HG03039 (cell line): ENCODE measurements around the gene PLK5.
"Not testable (repeated sequence)": the region's sequence is repeated elsewhere in the genome, so short reads cannot be mapped to it uniquely, and the experiment has no call there.

Experiments
- ATAC-seq: cut with Tn5 transposase; IDR thresholded peaks from one replicate; pipeline ENCODE4 v1.9.1; 2021; ENCODE audit warnings: mild to moderate bottlenecking, moderate library complexity; ENCODE audit not compliant: unreplicated experiment

Gene PLK5

DNA sequence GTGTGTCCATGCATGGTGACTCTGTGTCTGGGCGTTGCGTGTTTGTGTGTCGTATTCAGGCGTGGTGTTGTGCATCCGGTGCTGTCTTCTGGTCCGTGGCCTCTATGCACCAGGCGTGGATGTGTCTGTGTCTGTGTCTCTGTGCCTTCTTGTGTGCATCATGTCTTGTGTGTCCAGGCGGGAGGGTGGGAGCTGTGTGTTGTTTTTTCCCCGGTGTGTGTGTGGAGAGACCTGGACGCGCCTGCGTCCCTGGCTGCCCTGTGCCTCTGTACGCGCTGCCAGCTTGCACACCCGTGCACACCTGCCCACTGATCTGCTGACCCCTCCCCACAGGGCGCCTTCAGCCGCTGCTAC lies 1.1 kb downstream of the PLK5 start:
- no peak for ATAC-seq

DNA sequence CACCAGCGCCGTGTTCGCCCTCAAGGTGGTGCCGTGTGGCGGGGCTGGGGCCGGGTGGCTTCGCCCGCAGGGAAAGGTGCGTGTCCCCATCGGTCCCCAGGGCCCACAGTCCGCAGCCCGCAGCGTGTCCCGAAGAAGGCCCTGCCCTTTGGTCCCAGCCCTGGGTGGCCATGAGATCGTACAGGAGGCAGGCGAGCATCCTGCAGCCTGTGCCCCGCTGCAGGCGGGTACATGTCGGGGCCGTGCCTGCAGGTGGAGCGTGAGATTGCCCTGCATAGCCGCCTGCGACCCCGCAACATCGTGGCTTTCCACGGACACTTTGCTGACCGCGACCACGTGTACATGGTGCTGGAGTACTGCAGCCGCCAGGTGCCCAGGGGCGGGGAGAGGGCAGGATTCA lies 1.5 kb downstream of the PLK5 start:
- ATAC-seq, result no peak

DNA sequence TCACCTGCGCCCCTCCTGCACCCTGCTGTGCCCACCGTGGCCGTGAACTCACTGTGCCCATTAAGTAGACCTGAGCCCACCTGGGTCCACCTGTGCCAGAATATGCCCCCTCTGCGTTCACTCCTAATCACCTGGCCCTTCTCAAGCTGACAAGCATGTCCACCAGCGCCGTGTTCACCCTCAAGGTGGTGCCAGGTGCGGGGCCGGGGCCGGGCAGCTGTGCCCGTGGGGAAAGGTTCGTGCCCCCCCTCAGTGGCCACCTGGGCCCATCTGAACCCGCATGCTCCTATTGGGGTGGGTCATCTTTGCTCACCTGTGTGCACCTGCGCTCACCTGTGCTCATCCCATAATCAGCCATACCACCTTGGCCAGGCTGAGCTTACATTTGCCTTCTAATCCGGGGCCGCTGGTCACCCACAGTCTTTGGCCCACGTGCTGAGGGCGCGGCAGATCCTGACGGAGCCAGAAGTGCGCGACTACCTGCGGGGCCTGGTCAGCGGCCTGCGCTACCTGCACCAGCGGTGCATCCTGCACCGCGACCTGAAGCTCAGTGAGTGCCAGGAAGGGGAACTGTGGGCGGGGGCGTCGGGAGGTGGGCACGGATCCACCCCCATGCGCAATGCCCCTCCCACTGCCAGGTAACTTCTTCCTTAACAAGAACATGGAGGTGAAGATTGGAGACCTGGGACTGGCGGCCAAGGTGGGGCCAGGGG lies 2.3 kb downstream of the PLK5 start:
- ATAC-seq, result no peak

DNA sequence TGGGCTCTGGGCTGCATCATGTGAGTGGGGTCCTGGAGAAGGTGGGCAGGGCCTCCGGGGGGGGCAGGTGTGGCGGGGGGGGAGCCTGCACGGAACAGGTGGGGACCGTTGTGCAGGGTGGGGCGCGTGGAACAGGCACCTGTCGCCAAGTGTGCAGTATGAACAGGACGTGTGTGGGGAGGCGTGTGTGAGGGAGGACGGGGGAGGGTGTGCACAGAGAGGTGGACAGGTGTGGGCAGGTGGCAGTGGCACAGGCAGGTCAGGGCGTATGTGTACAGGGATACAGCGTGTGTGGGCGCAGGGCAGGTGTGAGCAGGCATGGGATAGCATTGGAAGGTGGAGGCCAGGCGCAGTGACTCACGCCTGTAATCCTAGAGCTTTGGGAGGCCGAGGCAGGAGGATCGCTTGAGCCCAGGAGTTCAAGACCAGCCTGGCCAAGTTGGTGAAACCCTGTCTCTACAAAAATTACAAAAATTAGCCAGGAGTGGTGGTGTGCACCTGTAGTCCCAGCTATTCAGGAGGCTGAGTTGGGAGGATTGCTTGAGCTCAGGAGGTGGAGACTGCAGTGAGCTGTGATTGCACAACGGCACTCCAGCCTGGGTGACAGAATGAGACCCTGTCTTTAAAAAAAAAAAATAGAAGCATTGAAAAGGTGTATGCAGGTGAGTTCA lies 3.2 kb downstream of the PLK5 start:
- ATAC-seq, result no peak

DNA sequence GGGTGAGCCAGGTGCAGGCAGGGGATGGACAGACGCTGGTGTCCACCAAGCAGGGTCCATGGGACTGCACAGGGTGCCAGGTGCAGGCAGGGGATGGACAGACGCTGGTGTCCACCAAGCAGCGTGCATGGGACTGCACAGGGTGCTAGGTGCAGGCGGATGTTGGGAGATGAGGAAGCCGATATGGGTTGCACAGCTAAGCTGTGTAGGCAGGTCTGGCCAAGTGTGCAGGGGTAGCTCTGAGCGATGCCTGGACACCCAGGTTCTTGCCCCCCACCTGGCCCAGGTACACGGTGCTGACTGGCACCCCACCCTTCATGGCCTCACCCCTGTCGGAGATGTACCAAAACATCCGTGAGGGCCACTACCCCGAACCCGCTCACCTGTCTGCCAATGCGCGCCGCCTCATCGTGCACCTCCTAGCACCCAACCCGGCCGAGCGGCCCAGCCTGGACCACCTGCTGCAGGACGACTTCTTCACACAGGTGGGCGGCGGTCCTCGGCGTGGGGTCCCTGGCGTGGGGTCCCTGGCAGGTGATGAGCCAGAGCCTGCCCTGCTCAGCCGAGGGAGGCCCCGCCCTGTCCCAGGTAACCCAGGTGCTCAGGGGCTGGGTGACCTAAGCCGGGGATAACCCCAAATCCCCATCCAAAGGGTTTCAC lies 3.9 kb downstream of the PLK5 start:
- ATAC-seq, result no peak

DNA sequence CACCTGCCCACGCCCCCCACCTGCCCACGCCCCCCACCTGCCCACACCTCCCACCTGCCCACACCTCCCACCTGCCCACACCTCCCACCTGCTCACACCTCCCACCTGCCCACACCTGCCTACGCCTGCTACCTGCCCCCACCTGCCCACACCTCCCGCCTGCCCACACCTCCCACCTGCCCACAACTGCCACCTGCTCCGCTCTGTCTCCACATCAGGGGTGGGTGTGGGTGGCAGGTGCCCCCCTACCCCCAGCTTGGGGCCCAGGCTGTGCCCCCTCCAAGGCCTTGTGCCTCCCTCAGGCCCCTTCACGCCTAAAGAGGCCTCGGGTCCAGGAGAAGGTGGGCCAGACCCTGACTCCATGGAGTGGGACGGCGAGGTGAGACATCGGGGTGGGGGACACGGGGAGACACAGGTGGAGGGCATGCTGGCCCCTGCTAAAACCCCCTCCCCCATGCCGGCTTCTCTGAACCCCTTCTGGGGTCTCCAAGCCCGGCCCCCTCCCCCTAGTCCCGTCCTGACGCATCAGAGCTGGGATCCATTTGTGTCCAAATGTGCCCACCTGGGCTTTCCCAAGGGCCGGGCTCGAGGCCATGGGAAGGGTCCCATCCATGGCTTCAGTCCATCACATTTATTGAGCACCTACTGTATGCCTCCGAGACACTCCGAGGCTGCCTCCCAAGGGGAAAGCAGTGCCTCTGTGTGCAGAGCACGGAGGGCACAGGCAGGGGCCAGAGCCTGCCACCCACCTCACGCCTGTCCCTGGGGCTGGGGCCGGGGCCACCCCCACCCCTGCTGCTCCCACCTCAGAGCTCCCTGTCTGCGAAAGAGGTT lies 4.9 kb downstream of the PLK5 start:
- ATAC-seq, result no peak

DNA sequence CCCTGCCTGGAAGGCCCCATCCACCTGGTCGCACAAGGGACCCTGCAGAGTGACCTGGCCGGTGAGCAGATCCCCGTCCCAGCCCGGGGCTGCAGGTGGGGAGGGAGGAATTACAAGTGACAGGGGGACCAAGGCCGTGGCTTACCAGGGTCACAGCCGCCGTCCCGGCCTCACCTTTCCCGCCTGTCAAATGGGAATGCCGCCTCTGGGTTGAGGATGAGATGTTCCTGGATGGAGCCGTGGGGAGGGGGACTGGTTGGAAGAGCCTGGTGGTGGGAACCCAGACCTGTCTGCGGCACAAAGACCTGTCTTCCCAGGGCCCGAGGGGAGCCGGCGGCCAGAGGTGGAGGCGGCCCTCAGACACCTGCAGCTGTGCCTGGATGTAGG lies 5.5 kb downstream of the PLK5 start:
- ATAC-seq, result no peak

DNA sequence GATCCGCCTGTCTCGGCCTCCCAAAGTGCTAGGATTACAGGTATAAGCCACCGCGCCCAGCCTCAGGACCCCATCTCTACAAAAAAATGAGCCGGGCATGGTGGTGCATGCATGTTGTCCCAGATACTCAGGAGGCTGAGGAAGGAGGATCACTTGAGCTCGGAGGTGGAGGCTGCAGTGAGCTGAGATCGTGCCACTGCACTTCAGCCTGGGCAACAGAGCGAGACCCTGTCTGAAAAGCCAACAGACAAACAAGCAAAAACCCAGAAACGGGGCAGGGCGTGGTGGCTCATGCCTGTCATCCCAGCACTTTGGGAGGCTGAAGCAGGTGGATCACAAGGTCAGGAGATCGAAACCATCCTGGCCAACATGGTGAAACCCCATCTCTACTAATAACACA lies 7.0 kb downstream of the PLK5 start:
- ATAC-seq, result not testable (repeated sequence)

DNA sequence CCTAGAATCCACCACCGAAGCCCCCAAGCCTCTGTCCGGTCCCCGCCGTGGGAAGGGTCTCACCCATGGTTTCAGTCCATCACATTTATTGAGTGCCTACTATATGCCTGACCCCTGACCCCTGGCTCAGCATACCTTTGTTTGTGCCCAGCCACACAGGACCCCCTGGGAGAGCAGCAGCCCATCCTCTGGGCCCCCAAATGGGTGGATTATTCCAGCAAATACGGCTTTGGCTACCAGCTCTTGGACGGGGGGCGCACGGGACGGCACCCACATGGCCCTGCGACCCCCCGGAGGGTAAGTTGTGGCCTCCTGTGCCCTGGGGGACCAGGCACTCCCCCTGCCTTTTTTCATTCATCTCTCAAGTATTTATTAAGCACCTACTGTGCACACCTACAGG lies 7.7 kb downstream of the PLK5 start:
- no peak for ATAC-seq

DNA sequence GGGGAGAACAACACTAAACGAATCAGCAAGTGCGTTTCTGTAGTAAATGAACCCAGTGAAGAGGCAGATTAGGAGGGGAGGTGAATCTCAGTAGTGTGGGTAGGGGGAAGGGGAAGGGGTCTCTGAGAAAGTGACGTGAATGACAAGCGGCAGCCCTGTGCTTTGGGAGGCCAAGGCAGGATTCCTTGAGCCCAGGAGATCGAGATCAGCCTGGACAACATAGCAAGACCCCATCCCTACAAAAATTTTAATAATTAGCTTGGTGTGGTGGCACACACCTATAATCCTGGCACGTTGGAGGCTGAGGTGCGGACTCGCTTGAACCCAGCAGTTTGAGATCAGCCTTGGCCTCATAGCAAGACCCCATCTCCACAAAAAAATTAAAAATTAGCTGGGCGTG lies 8.1 kb downstream of the PLK5 start:
- no peak for ATAC-seq

DNA sequence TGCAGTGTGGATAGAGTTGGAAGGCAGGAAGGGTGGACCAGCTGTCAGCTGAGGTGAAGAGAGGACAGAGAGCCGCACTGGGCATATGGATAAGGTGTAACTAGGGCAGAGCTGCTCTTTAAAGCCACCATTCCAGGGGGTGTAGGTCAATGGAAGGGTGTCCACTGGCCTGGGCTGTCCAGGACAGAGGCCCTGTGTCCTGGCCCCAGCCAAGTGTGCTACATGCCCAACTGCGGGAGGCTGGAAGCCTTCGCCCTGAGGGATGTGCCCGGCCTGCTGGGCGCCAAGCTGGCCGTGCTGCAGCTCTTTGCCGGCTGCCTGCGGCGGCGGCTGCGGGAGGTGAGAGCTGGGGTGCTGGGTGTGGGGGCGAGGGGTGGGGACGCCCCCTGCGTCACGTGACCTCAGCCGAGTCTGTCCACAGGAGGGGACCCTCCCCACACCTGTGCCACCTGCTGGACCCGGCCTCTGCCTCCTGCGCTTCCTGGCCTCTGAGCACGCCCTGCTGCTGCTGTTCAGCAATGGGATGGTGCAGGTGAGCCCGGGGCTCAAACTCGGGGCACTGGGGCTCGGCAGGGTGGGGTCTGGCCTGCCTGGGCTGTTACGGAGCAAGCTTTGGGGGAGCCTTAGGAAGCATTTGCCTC lies 9.8 kb downstream of the PLK5 start:
- ATAC-seq, result no peak

DNA sequence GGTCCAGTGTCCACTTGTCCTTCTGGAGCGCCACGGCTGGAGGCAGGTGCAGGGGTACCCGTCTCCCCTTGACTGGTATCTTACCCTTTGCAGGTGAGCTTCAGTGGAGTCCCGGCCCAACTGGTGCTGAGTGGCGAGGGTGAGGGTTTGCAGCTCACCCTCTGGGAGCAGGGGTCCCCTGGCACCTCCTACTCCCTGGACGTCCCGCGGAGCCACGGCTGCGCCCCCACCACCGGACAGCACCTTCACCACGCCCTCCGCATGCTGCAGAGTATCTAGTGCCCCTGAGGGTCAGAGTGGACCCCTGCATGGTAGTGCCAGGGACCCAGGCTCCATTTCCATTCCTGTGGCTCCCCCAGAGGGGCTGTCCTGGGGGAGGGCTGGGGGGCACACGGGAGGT lies 11.1 kb downstream of the PLK5 start:
- ATAC-seq, result no peak

DNA sequence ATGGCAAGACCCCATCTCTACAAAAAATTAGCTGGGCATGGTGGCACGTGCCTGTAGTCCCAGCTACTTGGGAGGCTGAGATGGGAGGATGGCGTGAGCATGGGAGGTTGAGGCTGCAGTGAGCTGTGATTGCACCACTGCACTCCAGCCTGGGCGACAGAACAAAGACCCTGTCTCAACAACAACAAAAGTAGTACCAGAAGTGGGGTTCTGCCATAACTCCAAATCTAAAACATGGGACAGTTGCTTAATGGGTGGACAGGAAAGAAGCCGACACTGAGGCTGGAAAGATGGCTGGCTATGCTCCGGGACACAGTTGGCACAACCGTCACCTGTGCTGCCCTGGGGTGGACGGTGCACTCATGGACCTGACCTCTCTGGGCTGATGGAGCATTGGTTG lies 11.8 kb downstream of the PLK5 start:
- not testable (repeated sequence) for ATAC-seq

DNA sequence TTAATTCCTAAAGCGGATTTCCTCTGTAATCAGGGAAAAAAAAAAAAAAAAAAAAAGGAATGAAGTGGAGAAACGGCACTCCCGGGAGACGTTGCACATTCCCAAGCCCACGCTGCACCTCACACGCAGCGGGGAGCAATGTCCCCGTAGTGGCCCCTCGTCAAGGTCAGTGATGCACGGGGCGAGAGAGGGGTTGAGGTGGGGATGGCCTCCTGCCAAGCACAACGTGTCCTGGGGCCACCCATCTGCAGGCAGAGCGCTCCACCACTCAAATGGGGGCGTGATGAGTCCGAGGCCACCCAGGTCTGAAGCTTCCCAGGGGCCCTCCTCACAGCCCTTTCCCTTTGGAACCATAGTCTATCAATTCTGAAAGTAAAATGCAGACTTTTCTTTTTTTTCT lies 15.1 kb downstream of the PLK5 start:
- no peak for ATAC-seq

DNA sequence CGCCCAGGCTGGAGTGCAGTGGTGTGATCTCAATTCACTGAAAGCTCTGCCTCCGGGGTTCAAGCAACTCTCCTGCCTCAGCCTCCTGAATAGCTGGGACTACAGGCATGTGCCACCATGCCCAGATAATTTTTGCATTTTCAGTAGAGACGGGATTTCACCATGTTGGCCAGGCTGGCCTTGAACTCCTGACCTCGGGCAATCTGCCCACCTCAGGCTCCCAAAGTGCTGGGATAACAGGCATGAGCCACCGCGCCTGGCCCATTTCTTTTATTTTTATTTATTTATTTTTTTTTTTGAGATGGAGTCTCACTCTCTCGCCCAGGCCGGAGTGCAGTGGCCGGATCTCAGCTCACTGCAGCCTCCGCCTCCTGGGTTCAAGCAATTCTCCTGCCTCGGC lies 15.9 kb downstream of the PLK5 start:
- ATAC-seq, result not testable (repeated sequence)

DNA sequence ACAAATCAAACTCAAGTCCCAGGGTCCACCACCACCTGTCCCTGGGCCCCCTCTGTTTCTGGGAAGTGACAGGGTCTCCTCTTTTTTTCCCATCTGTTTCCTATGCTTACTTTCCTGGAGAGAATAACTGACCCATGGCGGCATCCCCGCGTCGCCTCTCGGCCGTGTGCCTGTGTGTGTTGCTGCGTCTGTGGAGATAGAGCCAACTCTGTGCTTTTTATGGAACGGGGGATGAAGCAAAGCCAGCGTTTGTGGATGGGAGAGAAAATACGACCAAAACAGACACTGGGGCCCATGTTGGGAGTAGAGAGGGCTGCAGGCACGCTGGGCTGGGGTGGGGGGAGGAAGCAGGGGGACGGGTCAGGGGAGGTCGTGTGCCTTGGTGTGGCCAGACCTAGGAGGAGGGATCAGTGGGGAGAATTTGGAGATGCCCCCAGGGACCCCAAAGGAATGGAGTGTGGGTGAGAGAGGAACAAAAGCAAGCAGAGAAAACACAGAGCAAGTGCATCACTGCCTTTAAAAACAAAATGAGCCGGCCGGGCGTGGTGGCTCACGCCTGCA lies 16.6 kb downstream of the PLK5 start:
- ATAC-seq, result no peak

DNA sequence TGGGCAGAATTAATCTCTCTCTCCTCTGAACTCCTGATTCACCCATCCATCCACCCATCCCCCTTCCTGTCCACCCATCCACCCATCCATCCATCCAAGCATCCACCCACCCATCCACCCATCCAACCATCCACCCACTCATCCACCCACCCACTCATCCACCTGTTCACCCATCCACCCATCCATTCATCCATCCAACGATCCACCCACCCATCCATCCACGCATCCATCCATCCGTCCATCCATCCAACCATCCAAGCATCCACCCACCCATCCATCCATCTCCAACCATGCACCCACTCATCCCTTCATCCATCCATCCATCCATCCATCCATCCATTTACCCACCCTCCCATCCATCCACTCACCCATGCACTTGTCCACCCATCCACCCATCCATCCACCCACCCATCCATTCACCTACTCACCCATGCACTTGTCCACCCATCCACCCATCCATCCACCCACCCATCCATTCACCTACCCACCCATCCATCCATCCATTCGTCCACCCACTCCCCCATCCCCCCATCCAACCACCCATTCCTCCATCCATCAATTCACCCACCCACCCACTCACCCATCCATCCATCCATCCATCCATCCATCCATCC lies 25.6 kb downstream of the PLK5 start:
- no peak for ATAC-seq

DNA sequence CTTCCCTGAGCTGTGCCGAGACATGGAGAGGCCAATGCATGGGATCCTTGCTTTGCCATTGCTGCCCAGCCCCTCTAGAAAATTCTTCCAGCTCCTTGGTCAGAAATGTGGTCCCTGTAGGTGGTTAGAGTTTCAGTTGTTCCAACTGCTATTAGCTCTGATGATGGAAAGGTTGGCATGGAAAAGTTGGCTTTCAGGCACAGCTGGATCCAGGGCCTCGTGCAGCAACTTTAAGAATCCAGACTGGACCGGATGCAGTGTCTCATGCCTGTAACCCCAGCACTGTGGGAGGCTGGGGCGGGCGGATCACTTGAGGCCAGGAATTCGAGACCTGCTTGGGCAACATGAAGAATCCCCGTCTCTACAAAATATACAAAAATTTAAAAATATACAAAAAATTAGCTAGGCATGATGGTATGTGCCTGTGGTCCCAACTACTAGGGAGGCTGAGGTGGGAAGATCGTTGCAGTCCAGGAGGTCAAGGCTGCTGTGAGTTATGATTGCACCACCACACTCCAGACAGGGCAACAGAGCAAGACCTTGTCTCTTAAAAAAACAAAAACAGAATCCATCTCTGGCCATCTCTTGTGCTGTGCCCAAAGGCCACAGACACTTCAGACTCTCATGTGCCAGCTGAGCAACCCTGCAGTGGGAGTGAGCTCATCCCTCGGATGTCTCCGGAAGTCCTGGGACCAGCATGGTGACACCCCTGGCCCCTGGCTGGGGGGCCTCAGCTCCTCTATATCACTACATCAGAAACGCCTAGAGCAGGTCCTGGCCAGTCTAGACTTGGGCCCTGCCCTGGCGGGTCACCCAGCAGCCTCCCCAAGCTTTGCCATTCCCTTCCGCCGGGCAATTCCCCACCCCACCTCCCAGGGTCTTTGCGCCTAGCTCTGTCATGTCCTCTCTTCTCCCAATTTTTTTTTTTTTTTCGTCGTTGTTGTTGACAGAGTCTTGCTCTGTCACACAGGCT lies 27.5 kb downstream of the PLK5 start:
- ATAC-seq, result no peak

DNA sequence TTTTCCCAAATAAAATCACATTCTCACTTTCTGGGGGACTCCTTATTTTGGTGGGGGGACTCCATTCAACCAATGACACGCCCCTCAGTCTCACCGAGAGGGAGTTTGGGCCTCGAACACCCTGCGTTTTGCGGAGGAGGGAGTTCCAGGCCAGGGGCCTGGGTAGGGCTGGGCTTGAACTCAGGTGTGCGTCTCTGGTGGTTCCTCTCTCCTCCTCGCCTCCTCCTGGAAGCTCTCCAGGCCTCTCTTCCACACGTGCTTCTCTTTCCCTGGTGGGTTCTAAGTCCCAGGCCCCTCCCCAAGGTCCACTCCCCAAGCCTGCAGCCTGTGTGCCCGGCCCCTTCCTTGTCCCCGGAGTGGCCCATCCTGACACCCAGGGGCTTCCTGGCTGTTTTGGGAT lies 29.5 kb downstream of the PLK5 start:
- no peak for ATAC-seq
